Osteoblast (primary cell): ENCODE data around the gene SNX9. TPM values are rescaled to one million over a fixed set of nuclear protein-coding genes. Genes with fewer than 3 reads are reported as not detected.

Experiments
- DNase-seq: peaks from one replicate; pipeline ENCODE4 v3.0.0; 2011; ENCODE audit warnings: low spot score, mixed read lengths; ENCODE audit not compliant: insufficient read length; ENCODE audit errors: missing footprints
- H2AFZ ChIP-seq: 2 replicates; pipeline ENCODE4 v1.6.0; 2011; ENCODE audit warnings: mild to moderate bottlenecking, low read length
- H3K27ac ChIP-seq: 2 replicates; pipeline ENCODE4 v1.5.1; 2011; ENCODE audit warnings: mild to moderate bottlenecking, low read depth, low read length, moderate library complexity
- H3K27me3 ChIP-seq: 2 replicates; pipeline ENCODE4 v1.6.0; 2012; ENCODE audit warnings: mild to moderate bottlenecking, control low read depth, inconsistent platforms, low read length, moderate library complexity; ENCODE audit not compliant: insufficient read depth
- H3K36me3 ChIP-seq: 2 replicates; pipeline ENCODE4 v1.5.1; 2011; ENCODE audit warnings: mild to moderate bottlenecking, low read length, control low read depth, moderate library complexity; ENCODE audit not compliant: insufficient read depth
- H3K4me1 ChIP-seq: 2 replicates; pipeline ENCODE4 v1.5.1; 2011; ENCODE audit warnings: mild to moderate bottlenecking, low read length, control low read depth, moderate library complexity; ENCODE audit not compliant: insufficient read depth
- H3K4me2 ChIP-seq: 2 replicates; pipeline ENCODE4 v1.6.0; 2011; ENCODE audit warnings: mild to moderate bottlenecking, low read length; ENCODE audit not compliant: insufficient read depth
- H3K4me3 ChIP-seq: fragments of 200-600 bp; sonication (generic); 3 replicates; pipeline ENCODE4 v1.5.1; 2012; ENCODE audit warnings: mild to moderate bottlenecking, low read length, inconsistent platforms; ENCODE audit not compliant: insufficient read depth
- H3K79me2 ChIP-seq: 2 replicates; pipeline ENCODE4 v1.6.0; 2012; ENCODE audit warnings: mild to moderate bottlenecking, low read length, control low read depth, inconsistent platforms; ENCODE audit not compliant: insufficient read depth
- H3K9me3 ChIP-seq: 2 replicates; pipeline ENCODE4 v1.5.1; 2011; ENCODE audit warnings: low read depth, low read length, control low read depth
- H4K20me1 ChIP-seq: 2 replicates; pipeline ENCODE4 v1.6.0; 2012; ENCODE audit warnings: mild to moderate bottlenecking, low read length, control low read depth; ENCODE audit not compliant: insufficient read depth
- total RNA-seq: library from RNA; depleted of rRNA; stranded (reverse); fragments of >200 nt; gene quantifications from 2 replicates; pipeline ENCODE4 v1.2.3, GENCODE V29; 2012
- TF ChIP-seq, protein P1 (sequence below): IDR thresholded peaks from 2 replicates; pipeline ENCODE4 v1.5.1; 2011; ENCODE audit warnings: mild to moderate bottlenecking, low read depth, low read length, moderate library complexity; ENCODE audit errors: extremely low read depth

The SNX9 gene
- total RNA-seq, 1 donor, result 147 TPM

GRCh38 chr6:157893238-157893637 is 70.2 kb downstream of the SNX9 start:
- Histone ChIP-seq H2AFZ (no peak overlapping the region), H3K4me3 (no peak overlapping the region), H3K4me2 (no peak overlapping the region), H3K79me2 (peaks cover 35% of the 10 kb centered on the region), H3K27ac (no peak overlapping the region), H4K20me1 (no peaks in the 10 kb centered on the region), H3K36me3 (peaks cover 29% of the 10 kb centered on the region), H3K4me1 (no peaks in the 10 kb centered on the region), H3K27me3 (no peaks in the 10 kb centered on the region), H3K9me3 (no peaks in the 10 kb centered on the region)
- no peak for DNase-seq
- TF ChIP-seq, protein P1, sequence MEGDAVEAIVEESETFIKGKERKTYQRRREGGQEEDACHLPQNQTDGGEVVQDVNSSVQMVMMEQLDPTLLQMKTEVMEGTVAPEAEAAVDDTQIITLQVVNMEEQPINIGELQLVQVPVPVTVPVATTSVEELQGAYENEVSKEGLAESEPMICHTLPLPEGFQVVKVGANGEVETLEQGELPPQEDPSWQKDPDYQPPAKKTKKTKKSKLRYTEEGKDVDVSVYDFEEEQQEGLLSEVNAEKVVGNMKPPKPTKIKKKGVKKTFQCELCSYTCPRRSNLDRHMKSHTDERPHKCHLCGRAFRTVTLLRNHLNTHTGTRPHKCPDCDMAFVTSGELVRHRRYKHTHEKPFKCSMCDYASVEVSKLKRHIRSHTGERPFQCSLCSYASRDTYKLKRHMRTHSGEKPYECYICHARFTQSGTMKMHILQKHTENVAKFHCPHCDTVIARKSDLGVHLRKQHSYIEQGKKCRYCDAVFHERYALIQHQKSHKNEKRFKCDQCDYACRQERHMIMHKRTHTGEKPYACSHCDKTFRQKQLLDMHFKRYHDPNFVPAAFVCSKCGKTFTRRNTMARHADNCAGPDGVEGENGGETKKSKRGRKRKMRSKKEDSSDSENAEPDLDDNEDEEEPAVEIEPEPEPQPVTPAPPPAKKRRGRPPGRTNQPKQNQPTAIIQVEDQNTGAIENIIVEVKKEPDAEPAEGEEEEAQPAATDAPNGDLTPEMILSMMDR, result no peak

DNA sequence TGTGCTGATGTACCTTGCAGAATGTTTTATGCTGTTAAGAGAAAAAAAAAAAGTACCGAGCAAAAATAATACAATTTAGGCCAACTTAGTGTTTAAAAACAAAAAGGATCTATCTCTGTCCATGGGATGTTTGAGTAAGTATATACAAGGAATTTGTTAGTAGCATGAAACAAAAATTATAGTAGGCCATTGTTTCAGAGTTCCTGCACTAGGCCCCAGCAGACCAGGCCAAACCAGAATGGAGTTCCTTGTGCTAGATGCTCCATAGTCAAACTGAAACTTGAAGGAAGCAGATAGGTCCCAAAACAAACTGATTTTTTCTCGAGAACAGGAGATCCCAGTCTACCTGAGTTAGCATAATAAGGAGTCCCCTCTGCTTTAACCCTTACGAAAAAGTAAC is 72.5 kb downstream of the SNX9 start:
- H3K27me3 ChIP-seq, result no peaks in the 10 kb centered on the region
- H3K27ac ChIP-seq, result no peak overlapping the region
- H3K4me3 ChIP-seq, result no peak overlapping the region
- no peaks in the 10 kb centered on the region for H4K20me1 ChIP-seq
- no peaks in the 10 kb centered on the region for H3K4me1 ChIP-seq
- H3K36me3 ChIP-seq, result peaks cover 22% of the 10 kb centered on the region
- no peak for DNase-seq
- no peaks in the 10 kb centered on the region for H3K9me3 ChIP-seq
- H3K79me2 ChIP-seq, result peaks cover 26% of the 10 kb centered on the region
- H3K4me2 ChIP-seq, result no peak overlapping the region
- TF ChIP-seq, protein P1, result no peak
- no peak overlapping the region for H2AFZ ChIP-seq

- no peak for DNase-seq
- no peak overlapping the region for H3K4me2 ChIP-seq
- H3K9me3 ChIP-seq, result no peaks in the 10 kb centered on the region
- H3K27ac ChIP-seq, result no peak overlapping the region
- no peaks in the 10 kb centered on the region for H3K4me1 ChIP-seq
- no peaks in the 10 kb centered on the region for H4K20me1 ChIP-seq
- no peak overlapping the region for H2AFZ ChIP-seq
- H3K79me2 ChIP-seq, result peaks cover 21% of the 10 kb centered on the region
- H3K4me3 ChIP-seq, result no peak overlapping the region
- no peaks in the 10 kb centered on the region for H3K27me3 ChIP-seq
- TF ChIP-seq, protein P1, result no peak
- H3K36me3 ChIP-seq, result peaks cover 29% of the 10 kb centered on the region
These were observed 73.9 kb downstream of the SNX9 start for GRCh38 chr6:157896932-157897331.

DNA sequence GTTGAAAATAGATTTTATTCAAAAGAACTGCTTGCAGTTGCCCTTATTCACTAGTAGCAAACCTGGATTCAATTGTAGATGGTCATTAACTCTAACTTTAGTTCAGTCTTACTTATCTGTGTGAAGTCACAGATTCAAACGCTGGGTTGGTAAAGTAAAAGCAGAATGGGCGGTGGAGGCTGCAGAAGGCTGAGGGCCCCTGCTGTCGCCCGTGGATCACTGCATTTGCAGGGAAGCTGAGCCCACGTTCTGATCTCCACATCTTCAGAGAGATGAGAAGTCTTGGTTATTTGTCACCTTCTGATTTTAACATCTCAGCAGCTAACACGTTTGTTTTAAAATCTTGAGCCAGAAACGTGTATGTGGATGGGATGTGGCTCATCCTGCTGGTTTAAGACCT is 75.1 kb downstream of the SNX9 start:
- peaks cover 18% of the 10 kb centered on the region for H3K79me2 ChIP-seq

More for the DNA sequence above, 75.1 kb downstream of the SNX9 start:
- Histone ChIP-seq H3K27me3 (no peaks in the 10 kb centered on the region), H3K9me3 (no peaks in the 10 kb centered on the region), H3K36me3 (peaks cover 39% of the 10 kb centered on the region), H3K4me3 (no peak overlapping the region), H3K27ac (no peak overlapping the region), H3K4me2 (no peak overlapping the region), H3K4me1 (no peaks in the 10 kb centered on the region), H2AFZ (no peak overlapping the region), H4K20me1 (no peaks in the 10 kb centered on the region)
- no peak for DNase-seq
- TF ChIP-seq, protein P1, result peak; percentile 31
